Measurements from ENCODE around the gene CYP46A1. TPM values are rescaled to one million over a fixed set of nuclear protein-coding genes. Genes with fewer than 3 reads are reported as not detected.
A peak's percentile ranks its signal among the peaks of the same experiment; 100 is the strongest.
"Not testable (repeated sequence)": the region's sequence is repeated elsewhere in the genome, so short reads cannot be mapped to it uniquely, and the experiment has no call there.

The CYP46A1 gene
- total RNA-seq = 0.02 and 0.05 TPM in 2 replicates

DNA sequence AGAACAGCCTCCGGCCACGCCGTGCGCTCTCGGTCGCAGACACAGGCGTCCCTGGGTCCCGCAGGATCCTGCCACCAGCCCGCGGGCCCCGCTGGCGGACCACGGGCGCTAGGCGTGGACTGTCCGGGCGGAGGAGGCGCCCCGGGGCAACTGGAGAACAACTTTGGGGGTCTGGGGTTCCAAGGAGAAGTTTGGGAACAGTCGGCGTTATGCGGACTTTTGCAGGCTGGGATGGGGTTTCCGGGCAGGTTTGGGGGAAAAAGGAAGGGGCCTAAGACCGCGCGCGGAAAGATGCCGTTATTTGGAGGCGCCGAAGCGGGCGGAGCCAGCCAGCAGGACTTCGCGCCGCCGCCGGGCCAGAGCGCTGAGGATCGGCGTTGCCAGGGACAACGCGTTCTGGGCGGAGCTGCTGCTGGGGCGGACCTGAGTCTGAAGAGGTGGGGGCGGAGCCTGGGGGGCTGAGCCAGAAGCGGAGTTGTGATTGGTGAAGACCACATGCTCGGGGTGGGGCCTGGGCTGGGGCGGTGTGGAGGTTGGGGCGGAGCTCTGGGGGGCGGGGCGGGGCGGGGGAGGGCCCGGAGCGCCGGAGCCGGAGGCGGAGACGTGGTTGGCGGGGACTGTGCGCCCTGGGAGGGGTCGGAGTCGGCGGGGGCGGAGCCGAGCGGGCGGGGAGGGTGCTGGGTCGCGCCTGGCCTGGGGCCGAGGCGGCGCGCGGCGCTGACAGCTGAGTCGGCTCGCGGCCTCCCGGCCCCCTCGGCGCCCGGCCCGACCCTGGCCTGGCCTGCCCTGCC lies at the start of gene CYP46A1:
Gene CYP46A1 (plus strand): TSS at position 680 of the 791 bp plus-strand sequence. CDS start 120 bp downstream, outside the sequence.
- H3K4me3 Mint-ChIP-seq = peak within 1 kb of the TSS; percentile 90
- no peaks in the 10 kb centered on the region for H3K9me3 Mint-ChIP-seq
- no peaks in the 10 kb centered on the region for H3K36me3 Mint-ChIP-seq (ENCODE audit: low read depth)
- peaks cover 35% of the 10 kb centered on the region for H3K27me3 Mint-ChIP-seq
- peak; percentile 100 for DNase-seq
- H3K4me1 Mint-ChIP-seq = peaks cover 17% of the 10 kb centered on the region
- H3K27ac Mint-ChIP-seq = peak within 1 kb of the TSS; percentile 87
- intact Hi-C loops (cut with micrococcal nuclease) = loop anchor here (1.0 to 5.0 kb wide), 2 partner anchors 80 to 108 kb away; partner anchors contain the start of genes CCDC85C and EML1

DNA sequence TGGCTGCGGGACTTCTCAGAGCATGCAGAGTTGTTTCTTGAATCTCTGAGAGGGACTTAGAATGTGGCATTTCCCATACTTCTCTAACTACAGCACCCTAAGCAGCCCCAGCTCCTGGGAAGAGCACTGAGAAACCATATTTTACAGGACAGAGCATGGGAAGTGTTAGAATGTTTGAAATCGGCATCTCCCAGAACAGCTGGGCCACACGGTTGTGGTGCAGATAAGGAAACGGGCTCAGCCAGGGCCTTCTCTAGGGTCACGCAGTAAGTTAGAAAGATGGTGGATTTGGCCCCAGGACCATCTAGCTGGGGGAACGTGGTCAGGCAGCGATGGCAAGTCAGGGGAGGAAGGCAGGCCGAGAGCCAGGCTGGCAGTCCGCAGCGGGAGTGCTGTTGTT lies 49.7 kb upstream of the CYP46A1 start:
- H3K27ac Mint-ChIP-seq = no peak overlapping the region
- intact Hi-C loops (cut with micrococcal nuclease) = no loop called here
- peaks cover 3% of the 10 kb centered on the region for H3K27me3 Mint-ChIP-seq
- H3K36me3 Mint-ChIP-seq (ENCODE audit: low read depth) = no peaks in the 10 kb centered on the region
- H3K4me3 Mint-ChIP-seq = no peak overlapping the region
- no peak for DNase-seq
- no peaks in the 10 kb centered on the region for H3K4me1 Mint-ChIP-seq
- no peaks in the 10 kb centered on the region for H3K9me3 Mint-ChIP-seq

DNA sequence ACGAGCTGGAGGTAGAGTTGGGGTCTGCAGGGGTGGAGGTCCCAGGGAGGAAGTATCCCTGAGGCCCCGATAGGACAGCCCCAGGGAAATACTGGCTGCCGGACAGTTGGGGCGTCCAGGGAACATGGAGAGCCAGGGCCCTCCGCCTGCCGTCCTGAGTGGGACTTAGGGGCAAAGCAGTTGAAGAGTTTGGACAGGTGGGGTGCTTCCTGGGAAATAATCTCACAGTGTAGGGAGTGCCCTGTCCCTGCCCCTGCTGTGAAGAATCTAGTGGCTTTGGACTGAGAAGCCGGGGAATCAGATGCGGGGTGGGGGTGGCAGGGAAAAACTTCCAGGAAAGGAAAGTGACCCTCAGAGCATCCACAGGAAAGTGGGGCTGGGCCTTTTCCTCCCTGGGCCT lies 49.0 kb upstream of the CYP46A1 start:
- Mint-ChIP-seq H3K4me3 (no peak overlapping the region), H3K27ac (no peak overlapping the region), H3K36me3 (ENCODE audit: low read depth) (no peaks in the 10 kb centered on the region), H3K27me3 (peaks cover 3% of the 10 kb centered on the region), H3K4me1 (no peaks in the 10 kb centered on the region), H3K9me3 (no peaks in the 10 kb centered on the region)
- DNase-seq = no peak
- intact Hi-C loops (cut with micrococcal nuclease) = no loop called here

DNA sequence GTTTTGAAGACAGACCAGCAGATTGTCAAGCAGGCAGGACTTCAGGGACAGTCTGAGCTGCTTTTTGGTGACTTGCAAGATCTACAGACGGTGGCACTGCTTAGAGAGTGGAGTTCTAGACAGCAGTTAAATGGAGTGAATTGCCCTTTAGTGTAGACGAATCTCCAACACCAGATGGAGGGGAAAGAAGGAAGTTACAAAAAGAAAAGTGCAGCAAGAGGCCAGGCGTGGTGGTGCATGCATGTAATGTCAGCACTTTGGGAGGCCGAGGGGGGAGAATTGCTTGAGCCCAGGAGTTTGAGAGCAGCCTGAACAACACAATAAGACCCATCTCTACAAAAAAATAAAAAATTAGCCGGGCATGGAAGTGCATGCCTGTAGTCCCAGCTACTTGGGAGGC lies 47.6 kb upstream of the CYP46A1 start:
- Mint-ChIP-seq H3K36me3 (ENCODE audit: low read depth) (no peaks in the 10 kb centered on the region), H3K9me3 (no peaks in the 10 kb centered on the region), H3K27me3 (peaks cover 3% of the 10 kb centered on the region), H3K4me1 (no peaks in the 10 kb centered on the region), H3K4me3 (no peak overlapping the region), H3K27ac (no peak overlapping the region)
- intact Hi-C loops (cut with micrococcal nuclease) = no loop called here
- no peak for DNase-seq

DNA sequence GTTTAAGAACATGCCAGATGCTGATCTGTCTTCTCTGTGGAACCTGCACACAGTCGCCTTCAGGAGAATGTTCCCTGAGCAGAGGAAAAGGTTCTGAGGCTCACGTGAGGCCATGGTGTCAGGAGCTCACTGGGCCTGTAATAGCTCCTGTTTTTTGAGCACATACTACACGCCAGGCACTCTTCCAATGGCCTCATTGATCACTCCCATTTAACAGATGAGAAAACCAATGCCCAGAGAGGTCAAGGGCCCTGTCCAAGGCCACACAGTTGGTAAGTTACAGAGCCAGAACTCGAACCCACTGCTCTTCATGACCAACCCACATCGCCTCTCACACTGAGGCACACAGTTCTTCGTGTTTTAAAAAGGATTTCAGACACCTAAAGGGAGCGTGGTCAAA lies 46.5 kb upstream of the CYP46A1 start:
- intact Hi-C loops (cut with micrococcal nuclease) = no loop called here
- H3K4me1 Mint-ChIP-seq = no peaks in the 10 kb centered on the region
- DNase-seq = no peak
- H3K27me3 Mint-ChIP-seq = peaks cover 5% of the 10 kb centered on the region
- H3K36me3 Mint-ChIP-seq (ENCODE audit: low read depth) = no peaks in the 10 kb centered on the region
- no peak overlapping the region for H3K4me3 Mint-ChIP-seq
- no peaks in the 10 kb centered on the region for H3K9me3 Mint-ChIP-seq
- no peak overlapping the region for H3K27ac Mint-ChIP-seq

DNA sequence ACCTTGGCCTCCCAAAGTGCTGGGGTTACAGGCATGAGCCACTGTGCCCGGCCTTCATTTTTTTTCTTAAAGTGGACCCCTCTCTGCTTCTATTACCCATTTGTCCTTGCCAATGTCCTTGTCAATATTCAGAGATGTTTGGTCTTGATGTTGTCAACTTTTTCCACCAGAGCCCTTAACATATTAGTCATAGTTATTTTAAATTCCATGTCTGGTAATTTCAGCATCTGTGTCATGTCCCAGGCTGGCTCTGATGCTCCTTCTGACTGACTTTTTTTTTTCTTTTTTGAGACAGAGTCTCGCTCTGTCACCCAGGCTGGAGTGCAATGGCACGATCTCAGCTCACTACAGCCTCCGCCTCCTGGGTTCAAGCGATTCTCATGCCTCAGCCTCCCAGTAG lies 41.3 kb upstream of the CYP46A1 start:
- H3K9me3 Mint-ChIP-seq; H3K4me1 Mint-ChIP-seq; H3K4me3 Mint-ChIP-seq; H3K27ac Mint-ChIP-seq; DNase-seq; H3K36me3 Mint-ChIP-seq (ENCODE audit: low read depth); intact Hi-C loops (cut with micrococcal nuclease): not testable (repeated sequence)
- peaks cover 27% of the 10 kb centered on the region for H3K27me3 Mint-ChIP-seq

DNA sequence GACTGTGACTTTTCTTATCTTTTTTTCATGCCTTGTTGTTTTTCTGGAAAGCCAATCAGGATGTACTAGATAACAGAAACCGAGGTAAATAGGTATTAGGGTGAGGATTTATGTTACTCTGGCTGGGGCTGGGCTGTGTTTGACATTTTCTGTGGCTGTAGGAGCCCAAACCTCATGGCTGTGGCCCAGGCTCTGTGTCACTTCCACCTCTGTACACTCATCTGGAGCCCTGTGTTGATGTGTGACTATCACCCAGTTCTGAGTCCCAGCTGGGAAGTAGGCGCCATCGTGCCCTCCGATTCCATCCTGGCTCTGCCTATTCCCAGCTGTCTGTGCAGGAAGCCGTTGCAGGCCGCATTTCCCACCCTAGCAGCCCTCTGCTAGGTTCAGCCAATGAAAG lies 40.8 kb upstream of the CYP46A1 start:
- no peak for DNase-seq
- Mint-ChIP-seq H3K27me3 (peaks cover 27% of the 10 kb centered on the region), H3K9me3 (no peaks in the 10 kb centered on the region), H3K36me3 (ENCODE audit: low read depth) (no peaks in the 10 kb centered on the region), H3K27ac (no peak overlapping the region), H3K4me1 (no peaks in the 10 kb centered on the region), H3K4me3 (no peak overlapping the region)
- intact Hi-C loops (cut with micrococcal nuclease) = no loop called here

DNA sequence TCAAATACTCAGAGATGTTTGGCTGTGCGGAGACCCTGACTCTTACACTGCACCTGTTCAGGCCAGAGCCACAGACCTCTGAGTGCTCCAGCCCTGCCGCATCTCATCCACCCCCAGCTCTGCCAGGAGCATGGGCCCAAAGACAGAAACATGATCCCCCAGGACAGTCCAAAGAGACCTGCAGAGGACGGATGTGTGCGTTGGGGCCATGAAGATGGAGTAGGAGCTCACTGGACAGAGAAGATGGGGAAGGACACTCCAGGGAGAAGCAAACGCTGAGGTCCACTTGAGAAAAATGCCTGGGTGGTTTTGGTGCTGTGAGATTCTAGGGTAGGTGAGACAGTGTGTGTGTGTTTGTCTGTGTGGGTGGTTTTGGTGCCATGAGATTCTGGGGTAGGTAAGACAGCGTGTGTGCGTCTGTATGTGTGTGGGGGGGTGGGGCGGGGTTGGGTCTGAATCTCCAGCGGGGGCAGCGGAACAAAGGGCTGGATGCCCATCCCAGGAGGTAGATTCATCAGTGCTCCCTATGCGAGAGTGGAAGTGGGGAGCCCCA lies 40.0 kb upstream of the CYP46A1 start:
- no peak for DNase-seq
- no peaks in the 10 kb centered on the region for H3K4me1 Mint-ChIP-seq
- H3K9me3 Mint-ChIP-seq = no peaks in the 10 kb centered on the region
- H3K36me3 Mint-ChIP-seq (ENCODE audit: low read depth) = no peaks in the 10 kb centered on the region
- H3K4me3 Mint-ChIP-seq = no peak overlapping the region
- no peak overlapping the region for H3K27ac Mint-ChIP-seq
- intact Hi-C loops (cut with micrococcal nuclease) = no loop called here
- H3K27me3 Mint-ChIP-seq = peaks cover 27% of the 10 kb centered on the region

DNA sequence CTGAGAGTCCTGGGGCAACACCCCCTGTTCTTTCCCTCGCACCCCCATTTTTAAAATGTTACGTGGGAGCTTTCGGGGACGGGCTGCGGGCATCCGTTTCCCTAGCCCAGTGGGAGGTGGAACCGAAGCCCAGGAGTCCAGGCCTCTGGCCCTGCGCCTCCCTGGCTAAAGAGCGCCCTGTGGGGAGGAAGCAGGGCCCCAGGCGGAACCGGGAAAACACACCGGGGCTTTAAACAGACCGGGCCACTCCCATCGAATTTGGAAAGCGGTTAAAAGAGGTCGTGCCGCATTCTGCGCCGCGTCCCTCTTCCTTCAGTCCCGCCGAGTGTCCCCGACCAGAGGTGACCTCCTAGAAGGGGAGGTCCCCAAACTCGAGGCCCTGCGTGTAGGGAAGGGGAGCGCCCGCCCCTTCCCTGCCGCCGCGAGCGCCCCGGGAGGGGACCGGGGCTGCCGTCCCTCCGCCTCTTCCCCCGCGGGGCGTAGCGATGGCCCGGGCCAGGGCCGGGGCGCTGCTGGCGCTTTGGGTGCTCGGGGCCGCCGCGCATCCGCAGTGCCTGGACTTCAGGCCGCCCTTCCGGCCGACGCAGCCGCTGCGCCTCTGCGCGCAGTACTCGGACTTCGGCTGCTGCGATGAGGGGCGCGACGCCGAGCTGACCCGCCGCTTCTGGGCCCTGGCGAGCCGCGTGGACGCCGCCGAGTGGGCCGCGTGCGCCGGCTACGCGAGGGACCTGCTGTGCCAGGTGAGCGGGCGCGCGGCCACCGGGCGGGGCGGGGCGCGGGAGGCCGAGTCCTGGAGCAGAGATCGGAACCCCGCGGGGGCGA lies 39.2 kb upstream of the CYP46A1 start, which contains the start of gene HHIPL1:
Gene HHIPL1 (plus strand): TSS at position 407 of the 822 bp plus-strand sequence. CDS start 79 bp downstream, at position 486.
- no peaks in the 10 kb centered on the region for H3K36me3 Mint-ChIP-seq (ENCODE audit: low read depth)

DNA sequence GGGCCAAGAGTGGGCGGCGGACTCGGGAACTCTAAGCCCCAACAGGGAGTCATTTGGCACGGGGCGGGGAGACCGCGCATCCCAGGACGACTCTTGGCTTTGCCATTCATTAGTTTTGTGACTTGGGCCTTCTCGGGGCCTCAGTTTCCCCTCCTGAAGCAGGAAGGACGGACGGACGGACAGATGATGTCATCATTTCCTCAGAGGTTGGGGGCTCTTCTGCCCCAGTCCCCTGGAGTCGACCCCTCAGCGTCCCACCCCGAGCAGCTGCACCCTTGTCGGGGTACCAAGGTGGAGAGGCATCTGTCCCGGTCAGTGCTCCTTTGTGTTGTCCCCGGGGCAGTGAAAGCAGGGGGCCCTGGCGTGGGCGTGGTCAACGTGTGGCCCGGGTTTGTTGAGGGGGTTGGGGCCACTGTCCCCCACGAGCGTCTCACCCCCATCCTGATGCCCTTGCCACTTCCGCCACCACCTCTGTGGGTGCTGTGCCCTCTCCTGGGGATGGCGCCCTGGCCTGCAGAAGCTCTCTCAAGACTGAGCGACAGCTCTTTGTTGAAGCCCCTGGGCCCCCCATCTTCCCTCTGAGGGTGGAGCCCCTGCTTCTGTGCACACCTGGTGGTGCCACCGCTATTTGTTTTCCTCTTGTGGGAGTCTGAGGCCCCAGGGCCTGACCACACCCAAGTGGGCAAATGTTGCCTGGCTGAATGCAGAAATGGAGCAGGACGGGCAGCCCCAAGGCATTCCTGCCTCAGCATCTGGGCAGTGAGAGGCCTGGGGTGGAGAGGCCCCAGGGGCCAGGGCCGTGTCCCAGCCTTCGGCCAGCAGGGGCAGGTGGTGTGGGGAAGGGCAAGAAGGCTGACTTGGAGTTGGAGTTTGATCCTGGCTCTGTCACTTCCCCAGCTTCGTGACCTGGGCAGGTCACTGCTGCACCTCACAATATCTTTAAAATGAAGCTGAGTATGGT lies 38.3 kb upstream of the CYP46A1 start:
- no peaks in the 10 kb centered on the region for H3K36me3 Mint-ChIP-seq (ENCODE audit: low read depth)
- H3K27me3 Mint-ChIP-seq = peaks cover 27% of the 10 kb centered on the region
- intact Hi-C loops (cut with micrococcal nuclease) = no loop called here
- no peaks in the 10 kb centered on the region for H3K9me3 Mint-ChIP-seq
- no peak overlapping the region for H3K4me3 Mint-ChIP-seq
- H3K4me1 Mint-ChIP-seq = no peaks in the 10 kb centered on the region
- no peak for DNase-seq
- H3K27ac Mint-ChIP-seq = no peak overlapping the region

More for the DNA sequence above, 39.2 kb upstream of the CYP46A1 start, which contains the start of gene HHIPL1:
- H3K4me1 Mint-ChIP-seq = no peaks in the 10 kb centered on the region
- DNase-seq = no peak
- no peak within 1 kb of the TSS for H3K27ac Mint-ChIP-seq
- H3K9me3 Mint-ChIP-seq = no peaks in the 10 kb centered on the region
- intact Hi-C loops (cut with micrococcal nuclease) = no loop called here
- peaks cover 27% of the 10 kb centered on the region for H3K27me3 Mint-ChIP-seq
- H3K4me3 Mint-ChIP-seq = no peak within 1 kb of the TSS

DNA sequence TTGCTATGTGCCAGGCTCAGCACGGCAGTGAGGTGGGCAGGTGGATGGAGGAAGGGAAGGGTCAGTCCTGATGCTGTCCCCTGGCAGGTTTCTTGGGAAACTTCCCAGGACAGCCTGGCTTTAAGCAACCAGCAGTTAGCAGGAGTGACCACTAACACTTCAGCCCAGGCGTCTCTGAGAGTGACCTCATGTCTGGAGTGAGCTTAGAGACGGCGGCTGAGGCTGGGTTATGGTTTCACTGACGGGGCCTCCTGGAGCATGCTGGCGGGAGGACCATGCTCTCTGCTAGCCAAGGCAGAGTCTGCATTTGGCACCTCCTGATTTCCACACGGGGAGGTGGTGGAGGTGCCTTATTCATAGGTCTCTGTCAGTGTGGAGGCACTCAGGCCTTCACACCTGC lies 36.7 kb upstream of the CYP46A1 start:
- intact Hi-C loops (cut with micrococcal nuclease) = no loop called here
- Mint-ChIP-seq H3K36me3 (ENCODE audit: low read depth) (no peaks in the 10 kb centered on the region), H3K27me3 (peaks cover 23% of the 10 kb centered on the region), H3K4me1 (no peaks in the 10 kb centered on the region), H3K9me3 (no peaks in the 10 kb centered on the region), H3K4me3 (no peak overlapping the region), H3K27ac (no peak overlapping the region)
- DNase-seq = no peak

DNA sequence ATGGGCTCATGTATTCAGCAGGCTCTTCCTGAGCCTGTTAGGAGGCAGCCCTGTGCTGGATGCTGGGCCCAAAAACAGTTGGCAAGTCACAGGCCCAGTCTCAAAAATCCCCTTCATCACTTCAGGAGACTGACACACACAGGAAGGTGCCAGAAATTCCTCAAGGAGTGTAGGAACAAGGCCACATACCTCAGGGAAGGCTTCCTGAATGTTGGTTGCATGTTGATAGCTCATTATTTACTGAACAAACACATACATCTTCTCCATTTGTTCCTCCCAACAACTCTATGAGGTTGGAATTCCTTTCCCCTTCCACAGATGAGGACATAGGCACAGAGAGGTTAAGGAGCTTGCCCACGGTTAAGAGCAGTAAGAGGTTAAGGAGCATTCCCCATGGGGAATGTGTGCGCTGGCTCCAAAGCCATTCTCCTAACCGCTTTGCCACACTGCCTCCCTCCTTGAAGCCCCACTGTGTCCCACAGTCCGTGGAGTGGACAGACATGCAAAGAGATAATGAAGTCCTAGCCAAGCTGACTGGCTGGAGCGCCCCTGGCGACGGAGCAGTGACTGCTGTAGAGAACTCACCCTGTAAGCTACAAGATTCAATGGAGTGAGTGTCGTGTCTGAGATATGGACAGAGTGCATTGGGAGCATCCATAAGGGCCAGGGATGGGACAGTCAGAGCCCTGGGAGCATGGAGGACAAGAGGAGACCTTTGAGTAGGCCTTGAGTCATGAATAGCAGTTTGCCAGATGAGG lies 35.9 kb upstream of the CYP46A1 start:
- intact Hi-C loops (cut with micrococcal nuclease) = no loop called here
- DNase-seq = no peak
- H3K36me3 Mint-ChIP-seq (ENCODE audit: low read depth) = no peaks in the 10 kb centered on the region
- no peaks in the 10 kb centered on the region for H3K4me1 Mint-ChIP-seq
- H3K27me3 Mint-ChIP-seq = peaks cover 23% of the 10 kb centered on the region
- H3K27ac Mint-ChIP-seq = no peak overlapping the region
- no peaks in the 10 kb centered on the region for H3K9me3 Mint-ChIP-seq
- H3K4me3 Mint-ChIP-seq = no peak overlapping the region

All from activated CD4-positive, alpha-beta T cell treated with anti-CD3 and anti-CD28 coated beads, Interleukin-2, amount 10 ng/mL, durations not matched to agents 24 days and 14 days (primary cell).